Keratinocyte (primary cell): ENCODE results near the gene CRELD1.

Experiments used
- CTCF ChIP-seq, 3 experiments: IDR thresholded peaks in 1 of 3; conservative IDR thresholded peaks in 1 of 3; optimal IDR thresholded peaks in 1 of 3; 2 replicates in 2 of 3; 3 replicates in 1 of 3; pipeline versions ENCODE3 to v1.5.1; 2011; ENCODE audit warnings: low read length in 3 of 3, mild to moderate bottlenecking in 3 of 3, moderate library complexity in 2 of 3, control low read depth in 1 of 3, inconsistent platforms in 1 of 3; ENCODE audit not compliant: insufficient read depth in 2 of 3; ENCODE audit errors: extremely low read depth in 1 of 3
- EZH2 ChIP-seq: IDR thresholded peaks from one replicate; pipeline ENCODE4 v1.6.1; 2012; ENCODE audit warnings: inconsistent platforms, mild to moderate bottlenecking, low read length, moderate library complexity

GRCh38 chr3:9908286-9908685 is 25.3 kb upstream of the CRELD1 start:
- TF ChIP-seq CTCF (optimal IDR thresholded peaks at IDR 0.05 in 1 of 3, IDR thresholded peaks at IDR 0.05 in 1 of 3, conservative IDR thresholded peaks at IDR 0.05 in 1 of 3; ENCODE audit: extremely low read depth in 1 of 3, insufficient read depth in 2 of 3, low read length in 3 of 3) = no peak
- no peak for TF ChIP-seq EZH2
